Bone marrow (tissue), 2 donors: ENCODE data around the gene PCBD2.

ENCODE experiments used
- DNase-seq, 2 donors: peaks; one replicate each; lab custom pipeline; 2025; lab: John Stamatoyannopoulos, UW

PCBD2 gene

GRCh38 chr5:135007749-135008363 is 102.9 kb downstream of the PCBD2 start:
- no peak for DNase-seq

GRCh38 chr5:135008556-135008955 is 103.6 kb downstream of the PCBD2 start:
- no peak for DNase-seq

GRCh38 chr5:135008981-135009735 is 104.2 kb downstream of the PCBD2 start:
- no peak for DNase-seq

- DNase-seq, result no peak
These were observed 105.0 kb downstream of the PCBD2 start for GRCh38 chr5:135009736-135010501.

DNA sequence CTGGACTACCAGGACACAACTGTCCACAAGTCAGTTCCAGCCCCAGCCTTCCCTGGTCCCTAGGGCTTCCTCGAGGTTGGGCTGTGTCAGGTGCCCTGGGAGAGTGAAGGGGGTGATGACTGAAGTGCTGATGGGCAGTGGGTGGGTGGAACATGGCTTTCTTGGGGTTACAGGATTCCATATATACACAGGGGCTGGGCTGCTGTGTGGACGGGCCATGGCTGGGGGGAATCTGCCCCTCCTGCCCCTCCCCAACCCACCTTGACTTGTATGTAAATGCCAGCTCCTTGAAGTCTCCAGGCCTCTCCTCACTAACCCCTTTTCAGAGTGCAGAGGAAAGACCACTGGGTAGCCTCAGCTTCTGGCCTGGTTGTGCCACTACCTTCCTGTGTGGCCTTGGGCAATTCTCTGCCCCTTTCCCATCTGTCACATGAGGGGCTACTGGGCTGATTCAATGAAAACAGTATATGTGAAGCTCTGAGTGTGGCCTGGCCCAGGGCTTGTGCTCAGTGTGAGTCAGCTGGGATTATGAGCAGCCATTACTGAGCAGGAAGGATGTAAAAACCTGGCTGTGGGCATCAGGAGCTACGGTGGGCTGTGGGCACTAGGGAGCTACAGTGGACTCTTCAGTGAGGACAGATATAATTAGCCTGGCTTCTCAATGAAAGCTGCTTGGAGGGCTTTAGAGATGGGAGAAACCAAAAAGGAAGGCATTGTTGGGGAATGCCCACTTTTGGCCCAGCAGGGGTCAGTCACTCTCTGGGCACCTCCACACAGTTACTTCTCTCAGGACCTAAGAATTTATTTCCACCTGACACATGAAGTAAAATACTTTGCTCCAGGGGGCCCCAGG is 105.8 kb downstream of the PCBD2 start:
- DNase-seq, result no peak

- no peak for DNase-seq
These were observed 106.6 kb downstream of the PCBD2 start for GRCh38 chr5:135011355-135012032.

DNA sequence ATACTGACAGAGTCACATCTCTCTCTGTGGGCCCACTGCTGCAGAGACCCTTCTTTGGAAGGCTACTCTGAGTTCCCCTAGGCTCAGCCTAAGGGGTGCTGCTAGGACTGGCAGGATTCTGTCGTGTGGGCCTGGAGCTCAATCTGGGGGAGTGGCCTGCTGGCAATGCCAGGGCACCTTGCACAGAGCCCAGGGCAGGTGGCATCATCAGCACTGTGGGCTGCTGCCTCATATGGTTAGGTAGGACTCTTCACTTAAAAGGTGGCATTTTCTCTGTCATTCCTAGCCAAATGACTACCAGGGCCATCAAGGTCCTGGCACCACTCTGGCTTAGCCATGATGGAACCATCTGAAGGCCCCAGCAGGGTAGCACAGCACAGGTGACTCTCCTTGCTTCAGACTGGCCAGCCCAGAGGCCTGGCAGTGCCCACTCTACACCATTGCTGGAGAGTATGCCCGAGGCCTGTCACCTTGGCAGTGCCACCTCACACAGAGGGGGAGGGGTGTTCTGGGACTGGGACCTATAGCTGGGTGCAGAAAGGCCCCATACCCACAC is 107.2 kb downstream of the PCBD2 start:
- DNase-seq, result no peak
